ENCODE data around the gene ANGPTL8.

DNA sequence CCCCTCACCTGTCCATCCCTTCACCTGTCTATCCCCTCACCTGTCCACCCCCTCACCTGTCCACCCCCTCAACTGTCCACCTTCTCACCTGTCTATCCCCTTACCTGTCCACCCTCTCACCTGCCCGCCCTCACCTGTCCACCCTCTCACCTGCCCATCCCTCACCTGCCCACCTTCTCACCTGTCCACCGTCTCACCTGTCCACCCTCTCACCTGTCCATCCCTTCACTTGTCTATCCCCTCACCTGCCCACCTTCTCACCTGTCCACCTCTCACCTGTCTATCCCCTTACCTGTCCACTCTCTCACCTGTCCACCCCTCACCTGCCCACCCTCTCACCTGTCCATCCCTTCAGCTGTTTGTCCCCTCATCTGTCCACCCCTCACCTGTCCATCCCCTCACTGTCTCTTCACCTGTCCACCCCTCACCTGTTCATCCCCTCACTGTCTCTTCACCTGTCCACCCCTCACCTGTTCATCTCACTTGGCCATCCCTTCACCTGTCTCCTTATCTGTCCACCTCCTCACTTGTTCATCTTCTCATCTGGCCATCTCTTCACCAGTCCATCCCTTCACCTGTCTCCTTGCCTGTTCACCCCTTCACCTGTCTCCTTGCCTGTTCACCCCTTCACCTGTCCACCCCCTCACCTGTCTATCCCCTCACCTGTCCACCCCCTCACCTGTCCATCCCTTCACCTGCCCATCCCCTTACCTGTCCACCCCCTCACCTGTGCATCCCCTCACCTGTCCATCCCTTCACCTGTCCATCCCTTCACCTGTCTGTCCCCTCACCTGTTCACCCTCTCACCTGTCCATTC lies 29.4 kb upstream of the ANGPTL8 start:
- TF ChIP-seq, protein P1, sequence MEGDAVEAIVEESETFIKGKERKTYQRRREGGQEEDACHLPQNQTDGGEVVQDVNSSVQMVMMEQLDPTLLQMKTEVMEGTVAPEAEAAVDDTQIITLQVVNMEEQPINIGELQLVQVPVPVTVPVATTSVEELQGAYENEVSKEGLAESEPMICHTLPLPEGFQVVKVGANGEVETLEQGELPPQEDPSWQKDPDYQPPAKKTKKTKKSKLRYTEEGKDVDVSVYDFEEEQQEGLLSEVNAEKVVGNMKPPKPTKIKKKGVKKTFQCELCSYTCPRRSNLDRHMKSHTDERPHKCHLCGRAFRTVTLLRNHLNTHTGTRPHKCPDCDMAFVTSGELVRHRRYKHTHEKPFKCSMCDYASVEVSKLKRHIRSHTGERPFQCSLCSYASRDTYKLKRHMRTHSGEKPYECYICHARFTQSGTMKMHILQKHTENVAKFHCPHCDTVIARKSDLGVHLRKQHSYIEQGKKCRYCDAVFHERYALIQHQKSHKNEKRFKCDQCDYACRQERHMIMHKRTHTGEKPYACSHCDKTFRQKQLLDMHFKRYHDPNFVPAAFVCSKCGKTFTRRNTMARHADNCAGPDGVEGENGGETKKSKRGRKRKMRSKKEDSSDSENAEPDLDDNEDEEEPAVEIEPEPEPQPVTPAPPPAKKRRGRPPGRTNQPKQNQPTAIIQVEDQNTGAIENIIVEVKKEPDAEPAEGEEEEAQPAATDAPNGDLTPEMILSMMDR (IDR thresholded peaks at IDR 0.05), result no peak
- TF ChIP-seq POLR2A (IDR thresholded peaks at IDR 0.05), result no peak
